Caco-2 (cell line): ENCODE data around the gene NBL1. TPM values are rescaled to one million over a fixed set of nuclear protein-coding genes. Genes with fewer than 3 reads are reported as not detected.

Source experiments
- BruUV-seq: library from RNA; stranded (reverse); fragments of 400-500 nt; replicated peaks from 2 replicates; lab custom pipeline; 2021; lab: Mats Ljungman, UMichigan
- CTCF ChIA-PET: fragments of 300-600 bp; sonication (Branson Sonifier 250); formaldehyde crosslinking; loops from one replicate; lab custom pipeline; 2022; ENCODE audit warnings: antibody characterized with exemption; lab: Charles Lee
- POLR2A ChIA-PET: fragments of 300-600 bp; sonication (Branson Sonifier 250); formaldehyde crosslinking; loops from one replicate; lab custom pipeline; 2022; ENCODE audit warnings: antibody characterized with exemption; lab: Charles Lee
- DNase-seq, 2 experiments: peaks; one replicate each; pipeline versions ENCODE4 v3.0.0 to v3.0.0-alpha.2; 2020 to 2022
- H3K27me3 ChIP-seq: replicated peaks from 2 replicates; pipeline ENCODE4 v1.6.0; 2011; ENCODE audit warnings: low read length; ENCODE audit not compliant: control insufficient read depth, insufficient read depth
- H3K36me3 ChIP-seq: 2 replicates; pipeline ENCODE4 v1.5.1; 2011; ENCODE audit warnings: low read length; ENCODE audit not compliant: control insufficient read depth, insufficient read depth
- H3K4me1 ChIP-seq: fragments of 250-450 bp; sonication (Bioruptor Pico); 2 replicates; pipeline ENCODE4 v1.5.1; 2020; ENCODE audit warnings: mild to moderate bottlenecking
- H3K4me3 ChIP-seq: 2 replicates; pipeline ENCODE4 v1.5.1; 2011; ENCODE audit warnings: low read depth, mild to moderate bottlenecking, control low read depth, low read length
- H3K9me3 ChIP-seq: fragments of 250-450 bp; sonication (Bioruptor Pico); 2 replicates; pipeline ENCODE4 v1.5.1; 2020; ENCODE audit warnings: mild to moderate bottlenecking, moderate library complexity
- H3K27ac Mint-ChIP-seq: one replicate; pipeline ENCODE4 v1.8.0; 2022; ENCODE audit warnings: mixed read lengths; ENCODE audit not compliant: unreplicated experiment
- H3K27me3 Mint-ChIP-seq: one replicate; pipeline ENCODE4 v1.8.0; 2022; ENCODE audit warnings: mixed read lengths; ENCODE audit not compliant: insufficient read depth, unreplicated experiment
- H3K36me3 Mint-ChIP-seq: one replicate; pipeline ENCODE4 v1.8.0; 2022; ENCODE audit warnings: mild to moderate bottlenecking, mixed read lengths; ENCODE audit not compliant: insufficient read depth, unreplicated experiment
- H3K4me1 Mint-ChIP-seq: one replicate; pipeline ENCODE4 v1.8.0; 2022; ENCODE audit warnings: low read depth, mixed read lengths; ENCODE audit not compliant: unreplicated experiment
- H3K4me3 Mint-ChIP-seq: one replicate; pipeline ENCODE4 v1.8.0; 2022; ENCODE audit warnings: mild to moderate bottlenecking, moderate library complexity, mixed read lengths; ENCODE audit not compliant: unreplicated experiment
- H3K9me3 Mint-ChIP-seq: one replicate; pipeline ENCODE4 v1.8.0; 2022; ENCODE audit warnings: mixed read lengths; ENCODE audit not compliant: unreplicated experiment
- CTCF ChIP-seq, 2 experiments: fragments of 200-600 bp in 1 of 2; IDR thresholded peaks; 1 replicate in 1 of 2; 2 replicates in 1 of 2; pipeline versions ENCODE4 v1.5.1 to v1.8.0; 2011 to 2022; ENCODE audit warnings: antibody characterized with exemption in 1 of 2, control low read depth in 1 of 2, inconsistent platforms in 1 of 2, low read depth in 1 of 2, low read length in 1 of 2, mild to moderate bottlenecking in 1 of 2, moderate library complexity in 1 of 2; ENCODE audit not compliant: insufficient read depth in 1 of 2, severe bottlenecking in 1 of 2, unreplicated experiment in 1 of 2
- intact Hi-C: fragments of 100-400 bp; cut with micrococcal nuclease; formaldehyde crosslinking; loops from one replicate; pipeline ENCODE4 v1.10.0; 2022; ENCODE audit not compliant: unreplicated experiment
- total RNA-seq: library from RNA; stranded (reverse); gene quantifications from 2 replicates; pipeline ENCODE4 v1.2.3, GENCODE V29; 2022

The NBL1 gene
- total RNA-seq, 1 experiment from 2014 or later: 24.0 TPM

GRCh38 chr1:19648689-19649088, 4.6 kb downstream of the NBL1 start:
- Mint-ChIP-seq H3K36me3 (peaks cover 6% of the 10 kb centered on the region), H3K27ac (no peak overlapping the region), H3K4me1 (no peaks in the 10 kb centered on the region), H3K9me3 (no peaks in the 10 kb centered on the region), H3K4me3 (no peak overlapping the region), H3K27me3 (no peaks in the 10 kb centered on the region)
- CTCF ChIA-PET: no interaction called here
- Histone ChIP-seq H3K4me3 (no peak overlapping the region), H3K9me3 (no peaks in the 10 kb centered on the region), H3K27me3 (no peaks in the 10 kb centered on the region), H3K4me1 (no peaks in the 10 kb centered on the region), H3K36me3 (no peaks in the 10 kb centered on the region)
- intact Hi-C loops: no loop called here
- no TSS peak for BruUV-seq
- POLR2A ChIA-PET: no interaction called here
- DNase-seq: peak in 1 of 2 experiments; percentile 48
- TF ChIP-seq CTCF (IDR thresholded peaks at IDR 0.05; ENCODE audit: insufficient read depth in 1 of 2, low read depth in 1 of 2, low read length in 1 of 2, severe bottlenecking in 1 of 2, unreplicated experiment in 1 of 2): peak in 1 of 2 experiments; percentile 0

- Mint-ChIP-seq H3K4me1 (no peaks in the 10 kb centered on the region), H3K27me3 (no peaks in the 10 kb centered on the region), H3K27ac (no peak overlapping the region), H3K4me3 (no peak overlapping the region), H3K9me3 (no peaks in the 10 kb centered on the region), H3K36me3 (peaks cover 6% of the 10 kb centered on the region)
- CTCF ChIA-PET: interaction anchor here (0.6 to 1.9 kb wide), 10 partner anchors 10 to 308 kb away, joined by 3 to 5 read pairs (median 4); no protein-coding TSS in a partner anchor
- intact Hi-C loops: loop anchor here (5.0 kb wide), 2 partner anchors 163 to 203 kb away; partner anchors contain the start of gene CAPZB
- Histone ChIP-seq H3K4me3 (no peak overlapping the region), H3K9me3 (no peaks in the 10 kb centered on the region), H3K36me3 (no peaks in the 10 kb centered on the region), H3K27me3 (no peaks in the 10 kb centered on the region), H3K4me1 (no peaks in the 10 kb centered on the region)
- POLR2A ChIA-PET: no interaction called here
- BruUV-seq: no TSS peak
- no peak for TF ChIP-seq CTCF (IDR thresholded peaks at IDR 0.05; ENCODE audit: insufficient read depth in 1 of 2, low read depth in 1 of 2, low read length in 1 of 2, severe bottlenecking in 1 of 2, unreplicated experiment in 1 of 2)
- DNase-seq: no peak
Measured at GRCh38 chr1:19650416-19651140, 6.5 kb downstream of the NBL1 start.

GRCh38 chr1:19651141-19651737, 7.1 kb downstream of the NBL1 start:
- DNase-seq: peak; percentile 47 to 62
- peak; percentile 42 to 59 for TF ChIP-seq CTCF (IDR thresholded peaks at IDR 0.05; ENCODE audit: insufficient read depth in 1 of 2, low read depth in 1 of 2, low read length in 1 of 2, severe bottlenecking in 1 of 2, unreplicated experiment in 1 of 2)
- Histone ChIP-seq H3K4me3 (no peak overlapping the region), H3K9me3 (no peaks in the 10 kb centered on the region), H3K27me3 (no peaks in the 10 kb centered on the region), H3K36me3 (no peaks in the 10 kb centered on the region), H3K4me1 (no peaks in the 10 kb centered on the region)
- H3K4me1 Mint-ChIP-seq: no peaks in the 10 kb centered on the region
- H3K27me3 Mint-ChIP-seq: no peaks in the 10 kb centered on the region
- H3K4me3 Mint-ChIP-seq: no peak overlapping the region
- POLR2A ChIA-PET: no interaction called here
- intact Hi-C loops: loop anchor here (5.0 kb wide), 2 partner anchors 164 to 204 kb away; partner anchors contain the start of gene CAPZB
- peaks cover 6% of the 10 kb centered on the region for H3K36me3 Mint-ChIP-seq
- H3K9me3 Mint-ChIP-seq: no peaks in the 10 kb centered on the region
- H3K27ac Mint-ChIP-seq: no peak overlapping the region
- CTCF ChIA-PET: interaction anchor here (0.6 to 1.9 kb wide), 12 partner anchors 9 to 309 kb away, joined by 3 to 5 read pairs (median 4); a partner anchor contains a TSS
- no TSS peak for BruUV-seq
